MCF 10A (cell line): ENCODE results near the gene NHSL2. TPM values are rescaled to one million over a fixed set of nuclear protein-coding genes. Genes with fewer than 3 reads are reported as not detected.

Experiments
- BruUV-seq: library from RNA; stranded (reverse); fragments of 400-500 nt; replicated peaks from 2 replicates; lab custom pipeline; 2021; lab: Mats Ljungman, UMichigan
- CTCF ChIA-PET: fragments of 300-600 bp; sonication (Branson Sonifier 250); formaldehyde crosslinking; extraction: SDS; loops from one replicate; lab custom pipeline; 2021; ENCODE audit warnings: antibody characterized with exemption, inconsistent platforms; lab: Yijun Ruan, JAX
- POLR2A ChIA-PET: fragments of 300-600, 350-650 bp; sonication (Branson Sonifier 250); formaldehyde crosslinking; extraction: SDS; loops from one replicate; lab custom pipeline; 2020; ENCODE audit warnings: antibody characterized with exemption, inconsistent platforms; lab: Yijun Ruan, JAX
- DNase-seq: peaks from one replicate; pipeline ENCODE4 v3.0.0-alpha.2; 2018; ENCODE audit not compliant: unreplicated experiment
- H3K27ac Mint-ChIP-seq: one replicate; pipeline ENCODE4 v1.8.0; 2022; ENCODE audit warnings: mild to moderate bottlenecking, low read depth, mixed read lengths; ENCODE audit not compliant: unreplicated experiment
- H3K27me3 Mint-ChIP-seq: one replicate; pipeline ENCODE4 v1.8.0; 2022; ENCODE audit warnings: mixed read lengths; ENCODE audit not compliant: insufficient read depth, unreplicated experiment
- H3K36me3 Mint-ChIP-seq: one replicate; pipeline ENCODE4 v1.8.0; 2022; ENCODE audit warnings: mild to moderate bottlenecking, moderate library complexity, mixed read lengths; ENCODE audit not compliant: insufficient read depth, unreplicated experiment
- H3K4me1 Mint-ChIP-seq: one replicate; pipeline ENCODE4 v1.8.0; 2022; ENCODE audit warnings: mixed read lengths; ENCODE audit not compliant: insufficient read depth, unreplicated experiment
- H3K4me3 Mint-ChIP-seq: one replicate; pipeline ENCODE4 v1.8.0; 2022; ENCODE audit warnings: mild to moderate bottlenecking, moderate library complexity, mixed read lengths; ENCODE audit not compliant: unreplicated experiment
- H3K9me3 Mint-ChIP-seq: one replicate; pipeline ENCODE4 v1.8.0; 2022; ENCODE audit warnings: mixed read lengths; ENCODE audit not compliant: unreplicated experiment
- intact Hi-C: fragments of 100-400 bp; cut with micrococcal nuclease; formaldehyde crosslinking; loops from 2 replicates; pipeline ENCODE4 v1.14.1; 2022
- total RNA-seq: library from RNA; stranded (reverse); gene quantifications from 2 replicates; pipeline ENCODE4 v1.2.3, GENCODE V29; 2022
- TF ChIP-seq, protein P1 (sequence below): fragments of 200-600 bp; IDR thresholded peaks from one replicate; pipeline ENCODE4 v1.8.0; 2022; ENCODE audit warnings: antibody characterized with exemption, mild to moderate bottlenecking; ENCODE audit not compliant: unreplicated experiment

Gene NHSL2
- total RNA-seq, 1 experiment from 2014 or later, result not detected

DNA sequence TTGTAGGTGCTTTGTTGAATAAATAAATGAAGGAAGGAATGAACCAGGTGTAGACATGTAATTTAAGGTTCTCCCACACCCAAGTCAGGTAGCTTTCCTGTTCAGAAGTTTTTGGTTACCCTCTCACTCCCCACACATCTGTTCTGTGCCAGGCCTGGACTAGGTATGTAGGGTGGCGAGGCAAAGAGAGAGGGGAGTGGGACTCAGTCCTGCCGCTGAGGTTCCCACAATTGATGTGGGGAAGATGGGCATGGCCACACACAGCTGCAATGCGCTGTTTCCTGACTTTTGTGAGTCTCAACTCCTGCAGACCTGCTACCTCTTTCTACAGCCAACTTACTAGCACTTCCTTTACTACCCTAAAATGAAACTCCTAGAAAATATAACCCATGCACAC, 132.2 kb downstream of the NHSL2 start:
- POLR2A ChIA-PET, result no interaction called here

GRCh38 chrX:72043636-72044035, 133.0 kb downstream of the NHSL2 start:
- peaks cover 100% of the 10 kb centered on the region for H3K27me3 Mint-ChIP-seq
- H3K27ac Mint-ChIP-seq, result no peak overlapping the region
- ChIA-PET POLR2A (no interaction called here), CTCF (no interaction called here)
- BruUV-seq, result no TSS peak
- H3K4me1 Mint-ChIP-seq, result peaks cover 1% of the 10 kb centered on the region
- H3K9me3 Mint-ChIP-seq, result no peaks in the 10 kb centered on the region
- H3K4me3 Mint-ChIP-seq, result no peak overlapping the region
- no peaks in the 10 kb centered on the region for H3K36me3 Mint-ChIP-seq
- TF ChIP-seq, protein P1, sequence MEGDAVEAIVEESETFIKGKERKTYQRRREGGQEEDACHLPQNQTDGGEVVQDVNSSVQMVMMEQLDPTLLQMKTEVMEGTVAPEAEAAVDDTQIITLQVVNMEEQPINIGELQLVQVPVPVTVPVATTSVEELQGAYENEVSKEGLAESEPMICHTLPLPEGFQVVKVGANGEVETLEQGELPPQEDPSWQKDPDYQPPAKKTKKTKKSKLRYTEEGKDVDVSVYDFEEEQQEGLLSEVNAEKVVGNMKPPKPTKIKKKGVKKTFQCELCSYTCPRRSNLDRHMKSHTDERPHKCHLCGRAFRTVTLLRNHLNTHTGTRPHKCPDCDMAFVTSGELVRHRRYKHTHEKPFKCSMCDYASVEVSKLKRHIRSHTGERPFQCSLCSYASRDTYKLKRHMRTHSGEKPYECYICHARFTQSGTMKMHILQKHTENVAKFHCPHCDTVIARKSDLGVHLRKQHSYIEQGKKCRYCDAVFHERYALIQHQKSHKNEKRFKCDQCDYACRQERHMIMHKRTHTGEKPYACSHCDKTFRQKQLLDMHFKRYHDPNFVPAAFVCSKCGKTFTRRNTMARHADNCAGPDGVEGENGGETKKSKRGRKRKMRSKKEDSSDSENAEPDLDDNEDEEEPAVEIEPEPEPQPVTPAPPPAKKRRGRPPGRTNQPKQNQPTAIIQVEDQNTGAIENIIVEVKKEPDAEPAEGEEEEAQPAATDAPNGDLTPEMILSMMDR, result no peak
- DNase-seq, result no peak
- intact Hi-C loops, result no loop called here

More for the DNA sequence above, 132.2 kb downstream of the NHSL2 start:
- Mint-ChIP-seq H3K27ac (no peak overlapping the region), H3K4me1 (no peaks in the 10 kb centered on the region), H3K27me3 (peaks cover 95% of the 10 kb centered on the region), H3K9me3 (no peaks in the 10 kb centered on the region), H3K4me3 (no peak overlapping the region), H3K36me3 (no peaks in the 10 kb centered on the region)
- intact Hi-C loops, result no loop called here
- TF ChIP-seq, protein P1, result no peak
- no TSS peak for BruUV-seq
- CTCF ChIA-PET, result no interaction called here
- DNase-seq, result no peak

DNA sequence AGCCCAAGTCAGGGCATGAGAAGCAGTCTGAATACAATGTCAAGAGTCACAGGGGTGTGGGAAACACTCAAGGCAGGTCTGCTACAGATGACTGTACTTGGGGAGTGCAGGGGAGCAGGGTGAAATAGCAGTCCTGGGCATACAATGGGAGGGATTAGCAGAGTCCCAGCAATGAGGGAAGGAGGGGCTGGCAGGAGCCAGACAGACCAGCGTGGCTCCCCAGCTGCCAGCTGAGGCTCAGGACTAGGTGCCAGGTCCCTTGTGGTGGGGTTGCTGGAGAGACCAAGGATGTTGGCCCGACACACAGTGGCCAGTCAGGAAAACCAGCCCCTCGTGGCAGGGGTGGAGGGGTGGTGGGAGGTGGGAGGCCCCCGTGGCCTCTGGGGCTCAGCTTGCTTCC, 134.5 kb downstream of the NHSL2 start:
- Mint-ChIP-seq H3K36me3 (no peaks in the 10 kb centered on the region), H3K4me1 (peaks cover 4% of the 10 kb centered on the region), H3K9me3 (no peaks in the 10 kb centered on the region), H3K27ac (no peak overlapping the region), H3K27me3 (peaks cover 100% of the 10 kb centered on the region), H3K4me3 (no peak overlapping the region)
- no TSS peak for BruUV-seq
- no peak for DNase-seq
- TF ChIP-seq, protein P1, result no peak
- POLR2A ChIA-PET, result no interaction called here
- CTCF ChIA-PET, result no interaction called here
- intact Hi-C loops, result no loop called here

DNA sequence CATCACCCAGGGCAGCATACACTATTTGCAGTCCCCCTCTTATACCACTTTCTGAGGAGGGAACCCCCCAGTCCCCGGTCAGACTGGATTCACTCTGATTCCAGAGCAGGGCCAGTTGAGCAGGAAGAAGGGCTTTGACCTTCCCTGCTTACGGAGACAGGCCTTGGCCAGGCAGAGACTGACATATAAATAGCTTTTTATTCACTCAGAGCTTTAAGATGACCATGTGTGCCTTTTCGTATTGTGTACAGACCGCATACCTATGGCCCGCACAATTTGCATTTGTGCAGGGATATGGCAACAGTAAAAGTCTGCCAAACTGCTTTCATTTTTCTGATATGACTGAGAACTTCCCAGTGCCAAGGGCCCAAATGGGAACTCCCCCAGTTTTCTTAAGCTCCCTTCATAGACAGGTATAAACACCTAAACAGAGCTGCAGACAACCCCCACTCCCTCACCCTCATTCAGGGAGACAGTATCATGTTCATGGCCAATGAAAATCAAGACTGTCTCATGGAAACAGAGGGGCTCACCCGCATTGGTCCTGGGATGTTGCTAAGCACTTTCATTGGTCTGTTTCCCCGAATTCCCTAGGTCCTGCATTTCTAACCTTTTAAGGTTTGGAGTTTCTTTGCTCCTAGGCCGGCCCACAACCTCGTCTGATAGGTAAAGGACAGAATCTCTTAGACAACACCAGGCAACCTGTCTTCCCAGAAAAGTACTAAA, 135.1 kb downstream of the NHSL2 start:
- intact Hi-C loops, result no loop called here
- Mint-ChIP-seq H3K4me3 (no peak overlapping the region), H3K9me3 (no peaks in the 10 kb centered on the region), H3K36me3 (no peaks in the 10 kb centered on the region), H3K27me3 (peaks cover 97% of the 10 kb centered on the region), H3K4me1 (peaks cover 4% of the 10 kb centered on the region), H3K27ac (no peak overlapping the region)
- TF ChIP-seq, protein P1, result no peak
- BruUV-seq, result no TSS peak
- ChIA-PET CTCF (no interaction called here), POLR2A (no interaction called here)
- DNase-seq, result peak; percentile 26
